ENCODE results near the gene TESK2.

DNA sequence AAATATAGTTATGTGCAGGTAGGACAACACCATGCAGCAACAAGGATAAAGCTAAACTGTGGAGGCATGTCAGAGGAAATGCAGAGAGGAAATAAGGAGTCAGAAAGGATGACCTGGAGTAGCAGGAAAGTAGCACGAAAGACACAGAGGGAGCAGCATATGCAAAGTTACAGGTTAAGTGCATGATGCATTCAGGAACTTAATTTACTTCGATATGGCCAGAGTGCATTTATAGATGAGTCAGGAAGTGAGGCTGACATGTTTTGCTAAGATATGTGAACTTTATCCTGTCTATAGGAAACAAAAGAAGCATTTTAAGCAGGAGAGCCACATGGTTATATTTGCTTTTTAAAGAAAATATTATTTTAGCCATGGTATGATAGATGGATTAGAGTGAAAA is 135.3 kb downstream of the TESK2 start:
- TF ChIP-seq, protein P1, sequence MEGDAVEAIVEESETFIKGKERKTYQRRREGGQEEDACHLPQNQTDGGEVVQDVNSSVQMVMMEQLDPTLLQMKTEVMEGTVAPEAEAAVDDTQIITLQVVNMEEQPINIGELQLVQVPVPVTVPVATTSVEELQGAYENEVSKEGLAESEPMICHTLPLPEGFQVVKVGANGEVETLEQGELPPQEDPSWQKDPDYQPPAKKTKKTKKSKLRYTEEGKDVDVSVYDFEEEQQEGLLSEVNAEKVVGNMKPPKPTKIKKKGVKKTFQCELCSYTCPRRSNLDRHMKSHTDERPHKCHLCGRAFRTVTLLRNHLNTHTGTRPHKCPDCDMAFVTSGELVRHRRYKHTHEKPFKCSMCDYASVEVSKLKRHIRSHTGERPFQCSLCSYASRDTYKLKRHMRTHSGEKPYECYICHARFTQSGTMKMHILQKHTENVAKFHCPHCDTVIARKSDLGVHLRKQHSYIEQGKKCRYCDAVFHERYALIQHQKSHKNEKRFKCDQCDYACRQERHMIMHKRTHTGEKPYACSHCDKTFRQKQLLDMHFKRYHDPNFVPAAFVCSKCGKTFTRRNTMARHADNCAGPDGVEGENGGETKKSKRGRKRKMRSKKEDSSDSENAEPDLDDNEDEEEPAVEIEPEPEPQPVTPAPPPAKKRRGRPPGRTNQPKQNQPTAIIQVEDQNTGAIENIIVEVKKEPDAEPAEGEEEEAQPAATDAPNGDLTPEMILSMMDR (IDR thresholded peaks at IDR 0.05 in 8 of 11, conservative IDR thresholded peaks at IDR 0.05 in 3 of 11): no peak
- no peak for TF ChIP-seq POLR2A (IDR thresholded peaks at IDR 0.05)
